HepG2 (cell line): Measurements from ENCODE around the gene RSPRY1. TPM values are rescaled to one million over a fixed set of nuclear protein-coding genes. Genes with fewer than 3 reads are reported as not detected.
A peak's percentile ranks its signal among the peaks of the same experiment; 100 is the strongest.

Experiments used
- ATAC-seq: fragments of 200-7000 bp; cut with Tn5 transposase; 3 replicates; pipeline ENCODE4 v1.9.1; 2020; ENCODE audit warnings: mild to moderate bottlenecking, moderate library complexity
- BruUV-seq: library from RNA; stranded (reverse); fragments of 400-500 nt; replicated peaks from 2 replicates; lab custom pipeline; 2021; lab: Mats Ljungman, UMichigan
- CTCF ChIA-PET: fragments of 300-600 bp; formaldehyde crosslinking; extraction: SDS; loops from one replicate; lab custom pipeline; 2021; ENCODE audit warnings: low total read pairs, inconsistent platforms, low intra/inter-chr PET ratio; lab: Yijun Ruan, JAX
- POLR2A ChIA-PET: fragments of 350-600 bp; sonication (Branson Sonifier 250); formaldehyde crosslinking; loops from one replicate; lab custom pipeline; 2020; ENCODE audit warnings: antibody characterized with exemption, inconsistent platforms; lab: Yijun Ruan, JAX
- DNase-seq: peaks from one replicate; pipeline ENCODE4 v3.0.0-alpha.2; 2015; ENCODE audit warnings: low spot score
- FAIRE-seq: peaks from 3 replicates; lab custom pipeline; 2011; peaks lifted over from hg19 to GRCh38; lab: Jason Lieb, UNC
- H2AFZ ChIP-seq: one replicate; pipeline ENCODE4 v1.6.1; 2011; ENCODE audit warnings: low read length, inconsistent platforms
- H3K27ac ChIP-seq: fragments of 300-600 bp; 3 replicates; pipeline ENCODE4 v1.8.0; 2011; ENCODE audit warnings: mixed run types, mild to moderate bottlenecking, mixed read lengths, low read length, inconsistent platforms; ENCODE audit not compliant: insufficient read depth; ENCODE audit errors: extremely low read length
- H3K27me3 ChIP-seq, 2 experiments: fragments of 200-600 bp in 1 of 2; 2 replicates in 1 of 2; 3 replicates in 1 of 2; pipeline versions ENCODE4 v1.6.0 to v1.8.0; 2011; ENCODE audit warnings: low read length in 2 of 2, mild to moderate bottlenecking in 2 of 2, moderate library complexity in 2 of 2, inconsistent platforms in 1 of 2; ENCODE audit not compliant: insufficient read depth in 2 of 2, control insufficient read depth in 1 of 2
- H3K36me3 ChIP-seq, 2 experiments: fragments of 200-600 bp in 1 of 2; replicated peaks in 1 of 2; 2 replicates in 1 of 2; 3 replicates in 1 of 2; pipeline versions ENCODE4 v1.5.1 to v1.8.0; 2011; ENCODE audit warnings: low read length in 2 of 2, inconsistent platforms in 1 of 2; ENCODE audit not compliant: insufficient read depth in 2 of 2, control insufficient read depth in 1 of 2
- H3K4me1 ChIP-seq: 2 replicates; pipeline ENCODE4 v1.5.1; 2012; ENCODE audit warnings: low read length, inconsistent platforms; ENCODE audit not compliant: insufficient read depth
- H3K4me2 ChIP-seq: 2 replicates; pipeline ENCODE4 v1.6.0; 2011; ENCODE audit warnings: low read depth, low read length, inconsistent platforms
- H3K4me3 ChIP-seq, 3 experiments: fragments of 200-600 bp in 1 of 3; sonication (generic), shearing (Covaris generic) in 1 of 3; replicated peaks in 1 of 3; 2 replicates each; pipeline ENCODE4 v1.5.1; 2011 to 2016; ENCODE audit warnings: low read length in 3 of 3, inconsistent platforms in 2 of 3, low read depth in 2 of 3, mild to moderate bottlenecking in 2 of 3, control low read depth in 1 of 3, mixed read lengths in 1 of 3; ENCODE audit not compliant: insufficient read depth in 1 of 3
- H3K79me2 ChIP-seq: one replicate; pipeline ENCODE4 v1.6.1; 2011; ENCODE audit warnings: low read length, inconsistent platforms; ENCODE audit not compliant: insufficient read depth
- H3K9ac ChIP-seq: 2 replicates; pipeline ENCODE4 v1.6.0; 2011; ENCODE audit warnings: mild to moderate bottlenecking, low read depth, low read length, inconsistent platforms; ENCODE audit not compliant: insufficient read depth
- H3K9me3 ChIP-seq: 2 replicates; pipeline ENCODE4 v1.5.1; 2012; ENCODE audit warnings: mild to moderate bottlenecking, low read length
- H4K20me1 ChIP-seq: 2 replicates; pipeline ENCODE4 v1.6.0; 2011; ENCODE audit warnings: inconsistent platforms, mild to moderate bottlenecking, low read length, moderate library complexity; ENCODE audit not compliant: insufficient read depth
- EEA1 ChIP-seq: sonication (generic); formaldehyde crosslinking; IDR thresholded peaks from 2 replicates; pipeline ENCODE4 v1.5.1; 2020; ENCODE audit warnings: mild to moderate bottlenecking, missing genetic modification reagents, borderline replicate concordance
- ZNF768 ChIP-seq: sonication (generic); formaldehyde crosslinking; IDR thresholded peaks from 2 replicates; pipeline ENCODE4 v1.4.0; 2020; ENCODE audit warnings: missing genetic modification reagents
- WGBS: methylation state at CpG from one replicate; pipeline ENCODE4 v1.1.6; 2017; ENCODE audit warnings: low lambda C conversion rate; 5-methylcytosine and 5-hydroxymethylcytosine counted together
- in situ Hi-C: cut with HindIII; loops from 2 replicates; pipeline ENCODE4 v1.10.0; 2017; ENCODE audit warnings: low pct_unique_long_range_greater_than_20kb; ENCODE audit not compliant: extremely low pct_ligation_motif_present
- intact Hi-C: fragments of 100-400 bp; cut with micrococcal nuclease; formaldehyde crosslinking; loops from one replicate; pipeline ENCODE4 v1.10.0; 2022; ENCODE audit not compliant: unreplicated experiment
- polyA plus RNA-seq, 8 experiments: library from polyadenylated mRNA; depleted of rRNA in 3 of 8; stranded (reverse) in 7 of 8; unstranded in 1 of 8; fragments of >200 nt; fragmentation: Illumina TruSeq in 4 of 8; extraction: Trizol in 4 of 8; gene quantifications; 2 replicates each; pipeline versions ENCODE4 v1.2.1 to v1.2.3, GENCODE V29; 2011 to 2016; ENCODE audit warnings: low read depth in 4 of 8, missing spikeins in 1 of 8, mixed read lengths in 1 of 8; ENCODE audit not compliant: insufficient read depth in 1 of 8
- total RNA-seq, 5 experiments: library from RNA; depleted of rRNA; stranded (reverse); fragments of >200 nt; fragmentation: Illumina TruSeq; extraction: Trizol; gene quantifications; 2 replicates each; pipeline ENCODE4 v1.2.3, GENCODE V29; 2016; ENCODE audit warnings: low read depth in 1 of 5
- TF ChIP-seq, protein P1 (sequence below): sonication (generic); formaldehyde crosslinking; IDR thresholded peaks from 2 replicates; pipeline ENCODE4 v1.5.0; 2020; ENCODE audit warnings: missing genetic modification reagents

The RSPRY1 gene
- total and polyA plus RNA-seq, 2 of the 13 experiments (the other 11 are each of a cell fraction or from before 2014, with no cell fraction given), result 53.4 to 61.0 TPM

DNA sequence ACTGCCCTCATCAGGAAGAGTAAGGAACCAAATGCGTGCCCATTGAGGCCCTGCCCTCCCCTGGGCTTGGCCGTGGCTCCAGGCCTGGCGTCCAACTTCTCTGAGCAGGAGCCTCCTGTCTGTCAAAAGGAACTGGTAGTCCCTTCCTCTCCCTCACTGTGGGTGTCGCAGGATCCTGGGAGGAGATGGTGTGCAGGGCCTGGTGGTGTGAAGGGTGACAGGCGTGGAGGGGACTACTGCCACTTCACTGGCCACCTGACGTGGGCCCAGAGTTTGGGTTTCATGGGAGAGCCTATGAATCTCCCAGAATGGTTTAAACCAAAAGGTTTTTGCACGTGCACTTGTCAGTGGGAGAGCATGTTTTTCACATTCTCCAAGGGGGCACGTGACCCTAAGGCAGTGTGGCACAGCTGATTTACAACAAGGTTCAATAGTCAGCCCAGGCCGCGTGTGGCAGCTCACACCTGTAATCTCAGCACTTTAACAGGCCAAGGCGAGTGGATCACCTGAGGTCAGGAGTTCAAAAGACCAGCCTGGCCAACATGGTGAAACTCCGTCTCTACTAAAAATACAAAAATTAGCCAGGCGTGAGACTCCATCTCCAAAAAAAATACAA is 71.4 kb downstream of the RSPRY1 start (continued):
- TF ChIP-seq EEA1, result no peak

DNA sequence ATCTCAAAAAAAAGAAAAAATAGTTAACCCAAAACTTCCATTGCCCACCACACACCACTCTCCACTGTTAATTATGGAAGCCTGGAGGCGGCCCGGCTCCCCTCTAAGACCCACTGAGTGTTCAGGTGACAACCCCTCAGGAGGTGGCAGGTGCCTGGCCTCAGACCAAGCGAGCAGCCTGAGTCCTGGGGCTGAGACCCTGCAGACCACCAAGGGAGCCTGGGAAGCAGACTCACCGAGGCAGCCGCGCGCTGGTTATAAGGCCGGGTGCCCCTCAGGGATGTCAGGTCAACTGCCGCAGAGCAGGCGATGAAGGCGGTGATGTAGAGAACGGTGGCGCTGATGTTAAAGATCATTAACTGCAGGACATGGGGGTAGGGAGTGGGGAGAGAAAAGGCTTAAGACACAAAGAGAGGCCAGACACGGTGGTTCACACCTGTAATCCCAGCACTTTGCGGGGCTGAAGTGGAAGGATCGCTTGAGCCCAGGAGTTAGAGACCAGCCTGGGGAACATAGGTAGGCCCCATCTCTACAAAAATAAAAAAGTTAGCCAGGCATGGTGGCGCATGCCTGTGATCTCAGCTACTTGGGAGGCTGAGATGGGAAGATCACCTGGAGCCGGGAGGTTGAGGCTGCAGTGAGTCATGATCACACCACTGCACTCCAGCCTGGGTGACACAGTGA is 72.2 kb downstream of the RSPRY1 start:
- Histone ChIP-seq H3K4me2 (no peak overlapping the region), H3K9me3 (no peaks in the 10 kb centered on the region), H3K4me3 (no peak overlapping the region), H4K20me1 (no peaks in the 10 kb centered on the region), H3K4me1 (peaks cover 8% of the 10 kb centered on the region), H3K27me3 (no peaks in the 10 kb centered on the region), H3K27ac (no peak overlapping the region), H3K79me2 (no peaks in the 10 kb centered on the region), H2AFZ (no peak overlapping the region), H3K36me3 (peaks cover 31 to 55% of the 10 kb centered on the region in 2 experiments), H3K9ac (no peak overlapping the region)
- no peak for ATAC-seq
- 99% methylated on average over 18 of the region's 18 CpGs for WGBS
- TF ChIP-seq, protein P1, sequence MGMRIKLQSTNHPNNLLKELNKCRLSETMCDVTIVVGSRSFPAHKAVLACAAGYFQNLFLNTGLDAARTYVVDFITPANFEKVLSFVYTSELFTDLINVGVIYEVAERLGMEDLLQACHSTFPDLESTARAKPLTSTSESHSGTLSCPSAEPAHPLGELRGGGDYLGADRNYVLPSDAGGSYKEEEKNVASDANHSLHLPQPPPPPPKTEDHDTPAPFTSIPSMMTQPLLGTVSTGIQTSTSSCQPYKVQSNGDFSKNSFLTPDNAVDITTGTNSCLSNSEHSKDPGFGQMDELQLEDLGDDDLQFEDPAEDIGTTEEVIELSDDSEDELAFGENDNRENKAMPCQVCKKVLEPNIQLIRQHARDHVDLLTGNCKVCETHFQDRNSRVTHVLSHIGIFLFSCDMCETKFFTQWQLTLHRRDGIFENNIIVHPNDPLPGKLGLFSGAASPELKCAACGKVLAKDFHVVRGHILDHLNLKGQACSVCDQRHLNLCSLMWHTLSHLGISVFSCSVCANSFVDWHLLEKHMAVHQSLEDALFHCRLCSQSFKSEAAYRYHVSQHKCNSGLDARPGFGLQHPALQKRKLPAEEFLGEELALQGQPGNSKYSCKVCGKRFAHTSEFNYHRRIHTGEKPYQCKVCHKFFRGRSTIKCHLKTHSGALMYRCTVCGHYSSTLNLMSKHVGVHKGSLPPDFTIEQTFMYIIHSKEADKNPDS, result no peak
- peak; percentile 37; the same call in 1 of the 2 replicates for TF ChIP-seq ZNF768 (CRISPR knock-in tag)
- BruUV-seq, result no TSS peak
- no peak for DNase-seq
- ChIA-PET CTCF (no interaction called here), POLR2A (no interaction called here)
- in situ Hi-C loops (no loop called here), intact Hi-C loops (no loop called here)
- FAIRE-seq, result no peak
